H1 (cell line): Measurements from ENCODE around the gene B4GALT5. TPM values are rescaled to one million over a fixed set of nuclear protein-coding genes. Genes with fewer than 3 reads are reported as not detected.

Source experiments
- BCL11A ChIP-seq, 2 experiments: IDR thresholded peaks; one replicate each; pipeline ENCODE4 v1.6.1; 2011; ENCODE audit warnings: low read depth in 2 of 2, low read length in 2 of 2, mild to moderate bottlenecking in 2 of 2
- BRCA1 ChIP-seq: IDR thresholded peaks from 2 replicates; pipeline ENCODE4 v1.6.1; 2012; ENCODE audit warnings: low read depth, low read length, improper control_type of control experiment
- JUN ChIP-seq: IDR thresholded peaks from 2 replicates; pipeline ENCODE4 v1.6.1; 2011; ENCODE audit warnings: low read depth, mild to moderate bottlenecking, improper control_type of control experiment, low read length
- RBBP5 ChIP-seq: IDR thresholded peaks from 2 replicates; pipeline ENCODE4 v1.7.1; 2012; ENCODE audit warnings: low read depth, mild to moderate bottlenecking, inconsistent platforms, low read length, moderate library complexity, borderline replicate concordance
- RNF2 ChIP-seq: fragments of 200-900, 300-1000 bp; sonication (generic); IDR thresholded peaks from 2 replicates; pipeline ENCODE4 v1.7.1; 2016; ENCODE audit warnings: borderline replicate concordance, low read depth, mild to moderate bottlenecking, antibody characterized with exemption, low read length; ENCODE audit not compliant: poor library complexity, severe bottlenecking; ENCODE audit errors: missing control alignments
- RXRA ChIP-seq: IDR thresholded peaks from 2 replicates; pipeline ENCODE4 v1.6.1; 2011; ENCODE audit warnings: low read depth, mild to moderate bottlenecking, low read length, moderate library complexity; ENCODE audit not compliant: insufficient read depth
- polyA plus RNA-seq, 7 experiments: library from polyadenylated mRNA; depleted of rRNA in 3 of 7; stranded (reverse) in 5 of 7; unstranded in 2 of 7; fragments of >200 nt in 5 of 7; fragments of 200-250 nt in 2 of 7; gene quantifications; 1 replicate in 5 of 7; 2 replicates in 1 of 7; 4 replicates in 1 of 7; pipeline versions ENCODE4 v1.2.1 to v1.2.3, GENCODE V29; 2011 to 2013; ENCODE audit warnings: missing spikeins in 2 of 7, mixed read lengths in 2 of 7
- total RNA-seq: library from RNA; stranded (reverse); fragmentation: NEBNext Ultra II Directional; extraction: Animal tissue kit (Norgen Biotek cat#: 25700); gene quantifications from 2 replicates; pipeline ENCODE4 v1.2.1, GENCODE V29; 2021
- TF ChIP-seq, protein P1 (sequence below): IDR thresholded peaks from 2 replicates; pipeline ENCODE4 v1.6.1; 2011; ENCODE audit warnings: low read depth, mild to moderate bottlenecking, low read length; ENCODE audit not compliant: insufficient read depth

B4GALT5 gene
- total and polyA plus RNA-seq, 2 of the 8 experiments (the other 6 are each of a cell fraction or from before 2014, with no cell fraction given) = 46.5 to 75.4 TPM

DNA sequence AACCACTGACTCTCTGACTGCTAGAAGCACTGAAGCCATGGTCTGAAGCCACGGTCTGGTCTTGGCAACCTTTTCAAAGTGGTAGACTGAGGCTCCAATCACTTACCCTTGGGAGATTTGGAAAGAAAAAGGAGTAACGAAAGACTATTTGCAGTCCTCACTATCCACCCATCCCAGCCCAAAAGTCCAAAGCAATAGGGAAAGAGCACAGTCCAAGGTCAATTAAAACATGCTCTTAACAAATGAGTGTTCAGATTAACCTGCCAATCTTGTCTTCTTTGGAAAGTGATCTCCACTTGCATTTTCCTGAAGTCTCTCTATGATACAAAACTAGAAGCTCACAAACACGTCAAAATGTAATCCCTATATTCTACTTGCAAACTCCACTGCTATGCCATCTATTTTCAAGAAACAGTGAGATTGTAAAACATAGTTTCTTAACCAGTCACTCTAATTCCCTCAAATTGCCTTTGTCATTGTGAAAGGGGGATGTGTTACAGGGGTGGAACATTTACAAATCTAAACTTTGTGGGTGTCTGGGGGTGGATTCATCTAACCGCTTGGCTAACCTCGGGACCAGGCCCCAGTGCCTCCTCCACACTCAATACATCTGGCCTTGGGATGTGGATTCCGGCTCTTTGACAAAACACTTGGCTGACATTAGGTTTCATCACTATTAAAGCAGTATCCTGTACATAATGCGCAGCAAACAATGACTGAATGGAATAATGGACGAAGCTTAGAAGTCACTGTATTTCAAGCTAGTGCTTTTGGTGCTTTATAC, 56.4 kb downstream of the B4GALT5 start (continued):
- no peak for TF ChIP-seq JUN
- TF ChIP-seq, protein P1, sequence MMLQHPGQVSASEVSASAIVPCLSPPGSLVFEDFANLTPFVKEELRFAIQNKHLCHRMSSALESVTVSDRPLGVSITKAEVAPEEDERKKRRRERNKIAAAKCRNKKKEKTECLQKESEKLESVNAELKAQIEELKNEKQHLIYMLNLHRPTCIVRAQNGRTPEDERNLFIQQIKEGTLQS = no peak
- no peak for TF ChIP-seq RNF2
- TF ChIP-seq BCL11A (IDR thresholded peaks at IDR 0.05; ENCODE audit: low read depth in 2 of 2, low read length in 2 of 2) = no peak
- TF ChIP-seq BRCA1 = no peak
- TF ChIP-seq RXRA = no peak
- TF ChIP-seq RBBP5 = no peak
- TF ChIP-seq, all 59 proteins: peak for 0
